MCF 10A (cell line): ENCODE data around the gene RNU7-1. TPM values are rescaled to one million over a fixed set of nuclear protein-coding genes. Genes with fewer than 3 reads are reported as not detected.
A peak's percentile ranks its signal among the peaks of the same experiment; 100 is the strongest.

Experiments
- BruUV-seq: library from RNA; stranded (reverse); fragments of 400-500 nt; replicated peaks from 2 replicates; lab custom pipeline; 2021; lab: Mats Ljungman, UMichigan
- CTCF ChIA-PET: fragments of 300-600 bp; sonication (Branson Sonifier 250); formaldehyde crosslinking; extraction: SDS; loops from one replicate; lab custom pipeline; 2021; ENCODE audit warnings: antibody characterized with exemption, inconsistent platforms; lab: Yijun Ruan, JAX
- POLR2A ChIA-PET: fragments of 300-600, 350-650 bp; sonication (Branson Sonifier 250); formaldehyde crosslinking; extraction: SDS; loops from one replicate; lab custom pipeline; 2020; ENCODE audit warnings: antibody characterized with exemption, inconsistent platforms; lab: Yijun Ruan, JAX
- DNase-seq: peaks from one replicate; pipeline ENCODE4 v3.0.0-alpha.2; 2018; ENCODE audit not compliant: unreplicated experiment
- H3K27ac Mint-ChIP-seq: one replicate; pipeline ENCODE4 v1.8.0; 2022; ENCODE audit warnings: mild to moderate bottlenecking, low read depth, mixed read lengths; ENCODE audit not compliant: unreplicated experiment
- H3K27me3 Mint-ChIP-seq: one replicate; pipeline ENCODE4 v1.8.0; 2022; ENCODE audit warnings: mixed read lengths; ENCODE audit not compliant: insufficient read depth, unreplicated experiment
- H3K36me3 Mint-ChIP-seq: one replicate; pipeline ENCODE4 v1.8.0; 2022; ENCODE audit warnings: mild to moderate bottlenecking, moderate library complexity, mixed read lengths; ENCODE audit not compliant: insufficient read depth, unreplicated experiment
- H3K4me1 Mint-ChIP-seq: one replicate; pipeline ENCODE4 v1.8.0; 2022; ENCODE audit warnings: mixed read lengths; ENCODE audit not compliant: insufficient read depth, unreplicated experiment
- H3K4me3 Mint-ChIP-seq: one replicate; pipeline ENCODE4 v1.8.0; 2022; ENCODE audit warnings: mild to moderate bottlenecking, moderate library complexity, mixed read lengths; ENCODE audit not compliant: unreplicated experiment
- H3K9me3 Mint-ChIP-seq: one replicate; pipeline ENCODE4 v1.8.0; 2022; ENCODE audit warnings: mixed read lengths; ENCODE audit not compliant: unreplicated experiment
- CTCF ChIP-seq: fragments of 200-600 bp; IDR thresholded peaks from one replicate; pipeline ENCODE4 v1.8.0; 2022; ENCODE audit warnings: antibody characterized with exemption, mild to moderate bottlenecking; ENCODE audit not compliant: unreplicated experiment
- intact Hi-C: fragments of 100-400 bp; cut with micrococcal nuclease; formaldehyde crosslinking; loops from 2 replicates; pipeline ENCODE4 v1.14.1; 2022
- total RNA-seq: library from RNA; stranded (reverse); gene quantifications from 2 replicates; pipeline ENCODE4 v1.2.3, GENCODE V29; 2022

RNU7-1 gene
- total RNA-seq, 1 experiment from 2014 or later: not detected

GRCh38 chr12:6935371-6936193 lies 8.0 kb upstream of the RNU7-1 start:
- Mint-ChIP-seq H3K4me1 (peaks cover 39% of the 10 kb centered on the region), H3K27ac (peak overlapping the region; percentile 57), H3K27me3 (no peaks in the 10 kb centered on the region), H3K36me3 (peaks cover 88% of the 10 kb centered on the region), H3K4me3 (no peak overlapping the region), H3K9me3 (no peaks in the 10 kb centered on the region)
- intact Hi-C loops: no loop called here
- ChIA-PET CTCF (interaction anchor here (0.6 to 9.7 kb wide), 2 partner anchors 12 to 68 kb away, joined by 3 to 114 read pairs; partner anchors contain the start of gene TPI1), POLR2A (interaction anchor here (0.6 to 1.7 kb wide), 4 partner anchors 9 to 29 kb away, joined by 3 to 6 read pairs (median 5); no protein-coding TSS in a partner anchor)
- no TSS peak for BruUV-seq
- no peak for TF ChIP-seq CTCF
- DNase-seq: no peak

GRCh38 chr12:6936194-6936635 lies 7.4 kb upstream of the RNU7-1 start:
- TF ChIP-seq CTCF: no peak
- H3K27me3 Mint-ChIP-seq: no peaks in the 10 kb centered on the region
- ChIA-PET POLR2A (interaction anchor here (0.7 to 1.0 kb wide), 4 partner anchors 9 to 28 kb away, joined by 3 to 6 read pairs (median 6); no protein-coding TSS in a partner anchor), CTCF (interaction anchor here (0.6 to 9.7 kb wide), 3 partner anchors 13 to 300 kb away, joined by 3 to 114 read pairs (median 3); partner anchors contain the start of gene LPAR5)
- BruUV-seq: no TSS peak
- H3K36me3 Mint-ChIP-seq: peaks cover 89% of the 10 kb centered on the region
- H3K9me3 Mint-ChIP-seq: no peaks in the 10 kb centered on the region
- H3K27ac Mint-ChIP-seq: peak overlapping the region; percentile 5
- DNase-seq: no peak
- H3K4me3 Mint-ChIP-seq: peak overlapping the region; percentile 63
- intact Hi-C loops: no loop called here
- H3K4me1 Mint-ChIP-seq: peaks cover 39% of the 10 kb centered on the region

GRCh38 chr12:6936636-6937480 lies 6.8 kb upstream of the RNU7-1 start:
- H3K36me3 Mint-ChIP-seq: peaks cover 91% of the 10 kb centered on the region

More at GRCh38 chr12:6936636-6937480, 6.8 kb upstream of the RNU7-1 start:
- TF ChIP-seq CTCF: no peak
- DNase-seq: no peak
- Mint-ChIP-seq H3K9me3 (no peaks in the 10 kb centered on the region), H3K27me3 (no peaks in the 10 kb centered on the region), H3K4me3 (peak overlapping the region; percentile 71), H3K27ac (peak overlapping the region; percentile 5), H3K4me1 (peaks cover 39% of the 10 kb centered on the region)
- ChIA-PET POLR2A (interaction anchor here (0.7 to 1.6 kb wide), 13 partner anchors 8 to 154 kb away, joined by 3 to 55 read pairs (median 5); partner anchors contain the start of genes ATN1 and SPSB2), CTCF (interaction anchor here (0.6 to 9.7 kb wide), 7 partner anchors 8 to 301 kb away, joined by 3 to 114 read pairs (median 3); partner anchors contain the start of gene LPAR5)
- BruUV-seq: TSS peak; percentile 27
- intact Hi-C loops: no loop called here
